HG03378 (cell line): ENCODE data around the gene AMMECR1L.
"Not testable (repeated sequence)": the region's sequence is repeated elsewhere in the genome, so short reads cannot be mapped to it uniquely, and the experiment has no call there.

Experiments used
- ATAC-seq: cut with Tn5 transposase; IDR thresholded peaks from one replicate; pipeline ENCODE4 v1.9.1; 2021; ENCODE audit warnings: mild to moderate bottlenecking, moderate library complexity; ENCODE audit not compliant: unreplicated experiment

Gene AMMECR1L

DNA sequence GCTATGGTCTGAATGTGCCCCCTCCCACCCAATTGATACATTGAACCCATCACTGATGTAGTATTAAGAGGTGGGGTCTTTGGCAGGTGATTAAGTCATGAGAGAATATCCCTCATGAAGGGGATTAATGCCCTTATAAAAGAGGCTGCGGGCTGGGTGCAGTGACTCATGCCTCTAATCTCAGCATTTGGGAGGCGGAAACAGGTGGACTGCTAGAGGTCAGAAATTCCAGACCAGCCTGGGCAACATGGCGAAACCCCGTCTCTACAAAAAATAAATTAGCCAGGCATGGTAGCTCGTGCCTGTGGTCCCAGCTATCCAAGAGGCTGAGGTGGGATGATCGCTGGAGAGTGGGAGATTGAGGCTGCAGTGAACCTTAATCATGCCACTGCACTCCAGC lies 42.1 kb downstream of the AMMECR1L start:
- ATAC-seq, result no peak

- no peak for ATAC-seq
Observed at GRCh38 chr2:127841466-127842178, 44.1 kb downstream of the AMMECR1L start.

- no peak for ATAC-seq
Observed at GRCh38 chr2:127840893-127841292, 44.9 kb downstream of the AMMECR1L start.

GRCh38 chr2:127834951-127835350 lies 50.8 kb downstream of the AMMECR1L start:
- ATAC-seq, result no peak

GRCh38 chr2:127829845-127830246 lies 55.9 kb downstream of the AMMECR1L start:
- peak; percentile 99 for ATAC-seq

- ATAC-seq, result not testable (repeated sequence)
Observed at GRCh38 chr2:127826708-127827107, 59.0 kb downstream of the AMMECR1L start.

- ATAC-seq, result no peak
Observed at GRCh38 chr2:127826047-127826446, 59.7 kb downstream of the AMMECR1L start.

GRCh38 chr2:127820080-127820668 lies 65.6 kb downstream of the AMMECR1L start:
- ATAC-seq, result no peak

- ATAC-seq, result no peak
Observed at GRCh38 chr2:127818794-127819425, 66.8 kb downstream of the AMMECR1L start.

DNA sequence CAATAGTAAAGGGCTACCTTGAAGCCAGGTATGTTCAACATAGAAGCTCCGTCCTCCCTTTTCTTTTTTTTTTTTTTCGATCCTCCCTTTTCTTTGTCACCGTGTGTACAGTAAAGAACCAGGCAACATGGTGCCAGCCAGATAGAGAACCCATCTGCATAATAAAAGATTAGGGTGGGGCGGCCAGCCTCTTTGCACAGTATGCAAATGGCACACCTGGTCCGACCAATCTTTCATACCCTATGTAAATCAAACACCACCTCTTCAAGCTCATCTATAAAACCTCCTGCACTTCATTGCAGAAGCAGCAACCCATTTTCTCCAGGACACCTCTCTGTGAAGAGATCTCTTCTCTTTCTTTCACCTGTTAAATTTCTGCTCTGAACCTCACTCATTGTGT lies 67.5 kb downstream of the AMMECR1L start:
- no peak for ATAC-seq

- no peak for ATAC-seq
Observed at GRCh38 chr2:127814677-127815076, 71.1 kb downstream of the AMMECR1L start.

DNA sequence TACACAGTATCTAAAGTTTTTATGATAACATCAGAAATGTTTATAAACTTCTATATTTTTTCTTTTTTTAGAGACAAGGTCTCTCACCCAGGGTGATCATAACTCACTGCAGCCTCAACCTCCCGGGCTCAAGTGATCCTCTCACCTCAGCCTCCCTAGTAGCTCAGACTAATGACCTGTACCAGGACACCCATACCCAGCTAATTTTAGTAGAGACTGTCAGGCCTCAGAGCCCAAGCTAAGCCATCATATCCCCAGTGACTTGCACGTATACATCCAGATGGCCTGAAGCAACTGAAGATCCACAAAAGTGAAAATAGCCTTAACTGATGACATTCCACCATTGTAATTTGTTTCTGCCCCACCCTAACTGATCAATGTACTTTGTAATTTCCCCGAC lies 73.3 kb downstream of the AMMECR1L start:
- not testable (repeated sequence) for ATAC-seq
